Measurements from ENCODE around the gene PHGDH. TPM values are rescaled to one million over a fixed set of nuclear protein-coding genes. Genes with fewer than 3 reads are reported as not detected.
"Not testable (repeated sequence)": the region's sequence is repeated elsewhere in the genome, so short reads cannot be mapped to it uniquely, and the experiment has no call there.

Gene PHGDH
- total RNA-seq, 4 donors from 2014 or later = 6.4 to 120 (median 34.6) TPM

DNA sequence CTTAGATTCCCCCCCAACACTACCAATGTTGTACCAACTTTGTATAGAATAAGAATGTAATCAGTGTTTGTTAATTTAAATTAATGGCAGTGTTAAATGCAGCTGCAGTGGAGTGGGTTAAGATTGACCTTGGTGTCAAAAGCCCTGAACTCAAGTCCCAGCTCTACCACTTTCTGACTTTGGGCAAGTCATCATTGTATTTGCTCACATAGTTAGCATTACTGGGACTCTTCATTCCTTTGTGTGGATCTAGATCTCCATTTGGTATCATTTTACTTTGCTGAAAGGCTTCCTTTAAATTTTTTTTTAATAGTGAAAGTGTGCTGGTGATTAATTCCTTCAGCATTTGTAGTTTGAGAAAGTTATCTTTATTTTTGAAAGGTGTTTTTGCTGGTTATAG, 22.2 kb upstream of the PHGDH start:
- intact Hi-C loops (cut with DNase I; ENCODE audit: low total_unique reads) = no loop called here
- H3K9me3 ChIP-seq = no peaks in the 10 kb centered on the region
- no peak for DNase-seq
- H3K27ac ChIP-seq = no peak overlapping the region
- no peak overlapping the region for H3K4me3 ChIP-seq
- TF ChIP-seq, protein P1, sequence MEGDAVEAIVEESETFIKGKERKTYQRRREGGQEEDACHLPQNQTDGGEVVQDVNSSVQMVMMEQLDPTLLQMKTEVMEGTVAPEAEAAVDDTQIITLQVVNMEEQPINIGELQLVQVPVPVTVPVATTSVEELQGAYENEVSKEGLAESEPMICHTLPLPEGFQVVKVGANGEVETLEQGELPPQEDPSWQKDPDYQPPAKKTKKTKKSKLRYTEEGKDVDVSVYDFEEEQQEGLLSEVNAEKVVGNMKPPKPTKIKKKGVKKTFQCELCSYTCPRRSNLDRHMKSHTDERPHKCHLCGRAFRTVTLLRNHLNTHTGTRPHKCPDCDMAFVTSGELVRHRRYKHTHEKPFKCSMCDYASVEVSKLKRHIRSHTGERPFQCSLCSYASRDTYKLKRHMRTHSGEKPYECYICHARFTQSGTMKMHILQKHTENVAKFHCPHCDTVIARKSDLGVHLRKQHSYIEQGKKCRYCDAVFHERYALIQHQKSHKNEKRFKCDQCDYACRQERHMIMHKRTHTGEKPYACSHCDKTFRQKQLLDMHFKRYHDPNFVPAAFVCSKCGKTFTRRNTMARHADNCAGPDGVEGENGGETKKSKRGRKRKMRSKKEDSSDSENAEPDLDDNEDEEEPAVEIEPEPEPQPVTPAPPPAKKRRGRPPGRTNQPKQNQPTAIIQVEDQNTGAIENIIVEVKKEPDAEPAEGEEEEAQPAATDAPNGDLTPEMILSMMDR (IDR thresholded peaks at IDR 0.05) = no peak
- no peak for TF ChIP-seq POLR2A (IDR thresholded peaks at IDR 0.05)
- H3K27me3 ChIP-seq = no peaks in the 10 kb centered on the region
- no peaks in the 10 kb centered on the region for H3K36me3 ChIP-seq
- H3K4me1 ChIP-seq = no peaks in the 10 kb centered on the region

DNA sequence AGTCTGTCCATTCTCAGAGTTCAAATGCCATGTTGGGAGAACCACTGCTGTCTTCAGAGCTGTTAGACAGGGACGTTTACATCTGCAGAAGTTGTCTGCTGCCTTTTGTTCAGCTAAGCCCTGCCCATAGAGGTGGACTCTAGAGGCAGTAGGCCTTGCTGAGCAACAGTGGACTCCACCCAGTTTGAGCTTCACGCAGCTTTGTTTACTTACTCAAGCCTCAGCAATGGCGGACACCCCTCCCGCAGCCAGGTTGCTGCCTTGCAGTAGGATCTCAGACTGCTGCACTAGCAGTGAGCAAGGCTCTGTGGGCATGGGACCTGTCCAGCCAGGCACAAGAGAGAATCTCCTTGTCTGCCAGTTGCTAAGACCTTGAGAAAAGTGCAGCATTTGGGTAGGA, 14.9 kb upstream of the PHGDH start:
- DNase-seq; H3K4me1 ChIP-seq; intact Hi-C loops (cut with DNase I; ENCODE audit: low total_unique reads); H3K36me3 ChIP-seq; H3K9me3 ChIP-seq; H3K4me3 ChIP-seq; H3K27ac ChIP-seq; H3K27me3 ChIP-seq: not testable (repeated sequence)

GRCh38 chr1:119697598-119697997, 14.1 kb upstream of the PHGDH start:
- no peak overlapping the region for H3K4me3 ChIP-seq
- H3K4me1 ChIP-seq = no peaks in the 10 kb centered on the region
- no peaks in the 10 kb centered on the region for H3K27me3 ChIP-seq
- TF ChIP-seq POLR2A (IDR thresholded peaks at IDR 0.05) = no peak
- TF ChIP-seq, protein P1 (IDR thresholded peaks at IDR 0.05) = no peak
- no peaks in the 10 kb centered on the region for H3K36me3 ChIP-seq
- intact Hi-C loops (cut with DNase I; ENCODE audit: low total_unique reads) = no loop called here
- no peak for DNase-seq
- no peak overlapping the region for H3K27ac ChIP-seq
- no peaks in the 10 kb centered on the region for H3K9me3 ChIP-seq

- H3K4me3 ChIP-seq = no peak overlapping the region
- intact Hi-C loops (cut with DNase I; ENCODE audit: low total_unique reads) = no loop called here
- no peaks in the 10 kb centered on the region for H3K9me3 ChIP-seq
- no peak for TF ChIP-seq POLR2A (IDR thresholded peaks at IDR 0.05)
- TF ChIP-seq, protein P1 (IDR thresholded peaks at IDR 0.05) = no peak
- no peaks in the 10 kb centered on the region for H3K4me1 ChIP-seq
- DNase-seq = no peak
- H3K27me3 ChIP-seq = no peaks in the 10 kb centered on the region
- H3K27ac ChIP-seq = no peak overlapping the region
- no peaks in the 10 kb centered on the region for H3K36me3 ChIP-seq
These were observed 11.4 kb upstream of the PHGDH start for GRCh38 chr1:119700326-119700725.

DNA sequence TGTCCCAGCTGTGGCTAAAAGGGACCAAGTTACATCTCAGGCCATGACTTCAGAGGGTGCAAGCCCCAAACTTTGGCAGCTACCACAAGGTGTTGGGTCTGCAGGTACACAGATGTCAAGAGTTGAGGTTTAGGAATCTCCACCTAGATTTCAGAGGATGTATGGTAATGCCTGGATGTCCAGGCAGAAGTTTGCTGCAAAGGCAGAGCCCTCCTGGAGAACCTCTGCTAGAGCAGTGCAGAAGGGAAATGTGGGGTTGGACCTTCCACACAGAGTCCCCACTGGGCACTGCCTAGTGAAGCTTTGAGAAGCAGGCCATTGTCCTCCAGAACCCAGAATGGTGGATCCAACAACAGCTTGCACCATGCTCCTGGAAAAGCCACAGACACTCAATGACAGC, 10.1 kb upstream of the PHGDH start:
- Histone ChIP-seq H3K4me3 (no peak overlapping the region), H3K4me1 (no peaks in the 10 kb centered on the region), H3K27me3 (no peaks in the 10 kb centered on the region), H3K9me3 (no peaks in the 10 kb centered on the region), H3K27ac (no peak overlapping the region), H3K36me3 (no peaks in the 10 kb centered on the region)
- TF ChIP-seq, protein P1 (IDR thresholded peaks at IDR 0.05) = no peak
- no peak for TF ChIP-seq POLR2A (IDR thresholded peaks at IDR 0.05)
- intact Hi-C loops (cut with DNase I; ENCODE audit: low total_unique reads) = no loop called here
- DNase-seq = no peak

DNA sequence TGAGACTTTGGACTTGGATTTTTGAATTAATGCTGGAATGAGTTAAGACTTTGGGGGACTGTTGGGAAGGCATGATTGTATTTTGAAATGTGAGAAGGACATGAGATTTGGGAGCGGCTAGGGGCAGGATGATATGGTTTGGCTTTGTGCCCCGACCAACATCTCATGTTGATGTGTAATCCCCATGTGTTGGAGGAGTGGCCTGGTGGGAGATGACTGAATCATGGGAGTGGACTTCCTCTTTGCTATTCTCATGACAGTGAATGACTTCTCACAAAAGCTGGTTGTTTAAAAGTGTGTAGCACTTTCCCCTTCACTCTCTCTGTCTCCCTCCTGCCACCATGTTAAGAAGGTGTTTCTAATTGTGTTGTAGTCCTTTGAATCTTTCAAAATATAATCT, 9.3 kb upstream of the PHGDH start:
- intact Hi-C loops (cut with DNase I; ENCODE audit: low total_unique reads) = no loop called here
- no peak for DNase-seq
- Histone ChIP-seq H3K27me3 (no peaks in the 10 kb centered on the region), H3K27ac (no peak overlapping the region), H3K36me3 (no peaks in the 10 kb centered on the region), H3K4me1 (no peaks in the 10 kb centered on the region), H3K9me3 (no peaks in the 10 kb centered on the region), H3K4me3 (no peak overlapping the region)
- TF ChIP-seq, protein P1 (IDR thresholded peaks at IDR 0.05) = no peak
- TF ChIP-seq POLR2A (IDR thresholded peaks at IDR 0.05) = no peak

Data from uterus (tissue), 4 donors.